ENCODE measurements around the gene GIT2.
"Not testable (repeated sequence)": the region's sequence is repeated elsewhere in the genome, so short reads cannot be mapped to it uniquely, and the experiment has no call there.

Gene GIT2

GRCh38 chr12:110010853-110011723 is 14.9 kb upstream of the GIT2 start:
- no peak for ATAC-seq
- TF ChIP-seq TCF4 (CRISPR knock-in tag; IDR thresholded peaks at IDR 0.05; ENCODE audit: borderline replicate concordance) (no peak), ARNTL (CRISPR knock-in tag; IDR thresholded peaks at IDR 0.05; ENCODE audit: borderline replicate concordance, low read depth) (no peak), ZNF565 (CRISPR knock-in tag; conservative IDR thresholded peaks at IDR 0.05; ENCODE audit: low read depth) (no peak), ZNF8 (CRISPR knock-in tag; IDR thresholded peaks at IDR 0.05) (no peak), GLIS3 (CRISPR knock-in tag; IDR thresholded peaks at IDR 0.05) (no peak), TSHZ2 (CRISPR knock-in tag; IDR thresholded peaks at IDR 0.05) (no peak), BACH2 (CRISPR knock-in tag; IDR thresholded peaks at IDR 0.05; ENCODE audit: borderline replicate concordance) (no peak), POU6F1 (CRISPR knock-in tag; IDR thresholded peaks at IDR 0.05; ENCODE audit: borderline replicate concordance, low read depth) (no peak), CSRNP3 (CRISPR knock-in tag; IDR thresholded peaks at IDR 0.05) (no peak), ISL1 (CRISPR knock-in tag; IDR thresholded peaks at IDR 0.05) (no peak)

- not testable (repeated sequence) for ATAC-seq
These were observed 12.7 kb upstream of the GIT2 start for GRCh38 chr12:110008681-110009398.

GRCh38 chr12:110007881-110008280 is 11.7 kb upstream of the GIT2 start:
- TF ChIP-seq ZFP3 (CRISPR knock-in tag; IDR thresholded peaks at IDR 0.05): no peak
- no peak for ATAC-seq

GRCh38 chr12:110006115-110006514 is 9.9 kb upstream of the GIT2 start:
- ATAC-seq: no peak

More at GRCh38 chr12:110006115-110006514, 9.9 kb upstream of the GIT2 start:
- TF ChIP-seq RARB (CRISPR knock-in tag; IDR thresholded peaks at IDR 0.05): no peak
- no peak for TF ChIP-seq ARNTL (CRISPR knock-in tag; IDR thresholded peaks at IDR 0.05; ENCODE audit: borderline replicate concordance, low read depth)
- no peak for TF ChIP-seq ZNF565 (CRISPR knock-in tag; conservative IDR thresholded peaks at IDR 0.05; ENCODE audit: low read depth)
- TF ChIP-seq TOX (CRISPR knock-in tag; IDR thresholded peaks at IDR 0.05; ENCODE audit: borderline replicate concordance): no peak
- TF ChIP-seq PPARA (CRISPR knock-in tag; IDR thresholded peaks at IDR 0.05; ENCODE audit: borderline replicate concordance): no peak
- no peak for TF ChIP-seq ZFP3 (CRISPR knock-in tag; IDR thresholded peaks at IDR 0.05)
- no peak for TF ChIP-seq ZC3H10 (CRISPR knock-in tag; IDR thresholded peaks at IDR 0.05)
- TF ChIP-seq ZNF70 (CRISPR knock-in tag; IDR thresholded peaks at IDR 0.05): no peak
- no peak for TF ChIP-seq PATZ1 (CRISPR knock-in tag; IDR thresholded peaks at IDR 0.05; ENCODE audit: borderline replicate concordance)
- no peak for TF ChIP-seq ISL1 (CRISPR knock-in tag; IDR thresholded peaks at IDR 0.05)
- TF ChIP-seq BACH2 (CRISPR knock-in tag; IDR thresholded peaks at IDR 0.05; ENCODE audit: borderline replicate concordance): no peak
- no peak for TF ChIP-seq TSHZ2 (CRISPR knock-in tag; IDR thresholded peaks at IDR 0.05)
- TF ChIP-seq ZNF8 (CRISPR knock-in tag; IDR thresholded peaks at IDR 0.05): no peak
- no peak for TF ChIP-seq SNAI2 (CRISPR knock-in tag; IDR thresholded peaks at IDR 0.05)
- TF ChIP-seq CSRNP3 (CRISPR knock-in tag; IDR thresholded peaks at IDR 0.05): no peak
- no peak for TF ChIP-seq OSR1 (CRISPR knock-in tag; IDR thresholded peaks at IDR 0.05)
- no peak for TF ChIP-seq ESRRG (CRISPR knock-in tag; IDR thresholded peaks at IDR 0.05)

All from SK-N-SH treated with all-trans-retinoic acid at 6 μM for 48 hours (cell line).